Measurements from ENCODE around the gene LRRC51.

The LRRC51 gene

DNA sequence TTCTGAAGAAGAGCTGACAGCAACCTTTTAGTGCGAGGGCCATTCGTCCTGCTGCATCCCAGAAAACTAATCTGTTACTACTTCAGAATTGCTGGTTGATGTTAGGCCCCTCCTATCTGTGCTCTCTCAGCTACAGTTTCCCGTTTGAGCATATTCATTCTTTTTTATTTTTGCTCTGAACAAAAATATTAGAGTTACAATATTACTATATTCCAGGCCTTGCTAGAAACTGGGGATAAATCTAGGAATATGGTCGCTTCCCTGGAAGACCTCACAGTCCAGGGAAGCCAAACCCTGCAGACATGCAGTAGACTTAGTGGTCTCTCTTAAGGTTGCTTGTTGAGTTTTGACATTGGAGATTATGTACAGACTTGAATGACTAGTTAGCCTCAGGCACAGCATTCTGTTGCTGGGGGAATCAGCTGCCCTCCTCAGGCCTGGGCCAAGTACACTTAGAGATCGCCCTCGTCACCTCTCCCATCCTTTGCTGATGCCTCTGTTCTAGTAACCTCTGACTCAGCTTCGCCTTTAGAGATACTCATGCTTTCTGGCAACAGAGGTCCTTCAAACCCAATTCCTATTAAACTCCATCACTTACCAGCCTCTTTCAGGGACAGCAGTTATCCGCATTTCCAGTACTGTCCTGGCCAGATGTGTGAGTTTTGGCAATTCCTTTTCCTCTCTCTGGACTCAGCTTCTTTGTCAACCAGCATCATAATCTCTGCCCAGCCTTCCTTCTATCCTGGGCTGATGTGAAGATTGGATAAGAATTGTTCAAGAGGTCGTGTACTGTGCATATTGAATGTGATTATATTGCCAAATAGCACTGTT lies 32.5 kb downstream of the LRRC51 start:
- H3K9me3 ChIP-seq (ENCODE audit: low read length), result no peaks in the 10 kb centered on the region
- peak overlapping the region in 1 of 2 donors; percentile 63 for H3K4me3 ChIP-seq (ENCODE audit: low read depth in 1 of 2, low read length in 2 of 2)
- H3K36me3 ChIP-seq (ENCODE audit: insufficient read depth, low read length), result peaks cover 21% of the 10 kb centered on the region
- H3K4me1 ChIP-seq (ENCODE audit: insufficient read depth, low read length), result peaks cover 12% of the 10 kb centered on the region
- H3K27ac ChIP-seq (ENCODE audit: low read depth, low read length), result peak overlapping the region; percentile 91
- peak overlapping the region; percentile 88 for H3K9ac ChIP-seq (ENCODE audit: low read length)
- no peaks in the 10 kb centered on the region for H3K27me3 ChIP-seq (ENCODE audit: control insufficient read depth in 1 of 2, insufficient read depth in 2 of 2, low read length in 2 of 2)

- Histone ChIP-seq H3K36me3 (ENCODE audit: insufficient read depth, low read length) (peaks cover 16% of the 10 kb centered on the region), H3K9ac (ENCODE audit: low read length) (no peak overlapping the region), H3K4me3 (ENCODE audit: low read depth in 1 of 2, low read length in 2 of 2) (no peak overlapping the region), H3K4me1 (ENCODE audit: insufficient read depth, low read length) (peaks cover 12% of the 10 kb centered on the region), H3K9me3 (ENCODE audit: low read length) (no peaks in the 10 kb centered on the region), H3K27me3 (ENCODE audit: control insufficient read depth in 1 of 2, insufficient read depth in 2 of 2, low read length in 2 of 2) (no peaks in the 10 kb centered on the region), H3K27ac (ENCODE audit: low read depth, low read length) (no peak overlapping the region)
Measured at GRCh38 chr11:72114570-72114969, 33.9 kb downstream of the LRRC51 start.

- H3K9ac ChIP-seq (ENCODE audit: low read length), result no peak overlapping the region
- H3K4me1 ChIP-seq (ENCODE audit: insufficient read depth, low read length), result peaks cover 9% of the 10 kb centered on the region
- H3K27ac ChIP-seq (ENCODE audit: low read depth, low read length), result no peak overlapping the region
- H3K27me3 ChIP-seq (ENCODE audit: control insufficient read depth in 1 of 2, insufficient read depth in 2 of 2, low read length in 2 of 2), result no peaks in the 10 kb centered on the region
- no peak overlapping the region for H3K4me3 ChIP-seq (ENCODE audit: low read depth in 1 of 2, low read length in 2 of 2)
- H3K36me3 ChIP-seq (ENCODE audit: insufficient read depth, low read length), result no peaks in the 10 kb centered on the region
- no peaks in the 10 kb centered on the region for H3K9me3 ChIP-seq (ENCODE audit: low read length)
Measured at GRCh38 chr11:72116019-72116755, 35.5 kb downstream of the LRRC51 start.

DNA sequence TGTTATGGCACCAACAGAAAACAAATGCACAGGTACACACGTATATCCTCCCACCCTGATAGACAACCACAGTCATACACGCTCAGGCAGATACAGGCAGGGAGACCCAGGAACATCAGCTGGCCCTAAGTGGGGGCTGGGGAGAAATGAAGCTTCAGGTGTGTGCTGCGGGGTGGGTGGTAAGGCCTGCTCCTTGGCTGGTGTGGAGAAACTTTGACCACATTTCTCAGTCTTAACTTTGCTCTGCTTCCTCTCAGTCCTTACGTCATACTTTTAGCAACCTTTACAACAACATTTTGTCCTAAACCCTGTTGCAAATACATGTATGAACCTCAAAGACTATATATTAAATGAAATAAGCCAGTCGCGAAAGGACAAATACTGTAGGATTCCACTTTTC lies 38.5 kb downstream of the LRRC51 start:
- Histone ChIP-seq H3K27me3 (ENCODE audit: control insufficient read depth in 1 of 2, insufficient read depth in 2 of 2, low read length in 2 of 2) (no peaks in the 10 kb centered on the region), H3K4me1 (ENCODE audit: insufficient read depth, low read length) (no peaks in the 10 kb centered on the region), H3K9me3 (ENCODE audit: low read length) (no peaks in the 10 kb centered on the region), H3K9ac (ENCODE audit: low read length) (no peak overlapping the region), H3K27ac (ENCODE audit: low read depth, low read length) (no peak overlapping the region), H3K4me3 (ENCODE audit: low read depth in 1 of 2, low read length in 2 of 2) (no peak overlapping the region), H3K36me3 (ENCODE audit: insufficient read depth, low read length) (no peaks in the 10 kb centered on the region)

- Histone ChIP-seq H3K27me3 (ENCODE audit: control insufficient read depth in 1 of 2, insufficient read depth in 2 of 2, low read length in 2 of 2) (no peaks in the 10 kb centered on the region), H3K9ac (ENCODE audit: low read length) (no peak overlapping the region), H3K36me3 (ENCODE audit: insufficient read depth, low read length) (no peaks in the 10 kb centered on the region), H3K4me3 (ENCODE audit: low read depth in 1 of 2, low read length in 2 of 2) (no peak overlapping the region), H3K9me3 (ENCODE audit: low read length) (no peaks in the 10 kb centered on the region), H3K27ac (ENCODE audit: low read depth, low read length) (no peak overlapping the region), H3K4me1 (ENCODE audit: insufficient read depth, low read length) (no peaks in the 10 kb centered on the region)
Measured at GRCh38 chr11:72120930-72121329, 40.3 kb downstream of the LRRC51 start.

GRCh38 chr11:72122607-72123006 lies 42.0 kb downstream of the LRRC51 start:
- H3K9ac ChIP-seq (ENCODE audit: low read length), result no peak overlapping the region
- no peaks in the 10 kb centered on the region for H3K36me3 ChIP-seq (ENCODE audit: insufficient read depth, low read length)
- H3K9me3 ChIP-seq (ENCODE audit: low read length), result no peaks in the 10 kb centered on the region
- H3K27ac ChIP-seq (ENCODE audit: low read depth, low read length), result no peak overlapping the region
- no peaks in the 10 kb centered on the region for H3K27me3 ChIP-seq (ENCODE audit: control insufficient read depth in 1 of 2, insufficient read depth in 2 of 2, low read length in 2 of 2)
- H3K4me1 ChIP-seq (ENCODE audit: insufficient read depth, low read length), result no peaks in the 10 kb centered on the region
- H3K4me3 ChIP-seq (ENCODE audit: low read depth in 1 of 2, low read length in 2 of 2), result no peak overlapping the region

- no peaks in the 10 kb centered on the region for H3K27me3 ChIP-seq (ENCODE audit: control insufficient read depth in 1 of 2, insufficient read depth in 2 of 2, low read length in 2 of 2)
- no peaks in the 10 kb centered on the region for H3K4me1 ChIP-seq (ENCODE audit: insufficient read depth, low read length)
- H3K4me3 ChIP-seq (ENCODE audit: low read depth in 1 of 2, low read length in 2 of 2), result no peak overlapping the region
- H3K9me3 ChIP-seq (ENCODE audit: low read length), result no peaks in the 10 kb centered on the region
- no peaks in the 10 kb centered on the region for H3K36me3 ChIP-seq (ENCODE audit: insufficient read depth, low read length)
- H3K27ac ChIP-seq (ENCODE audit: low read depth, low read length), result no peak overlapping the region
- no peak overlapping the region for H3K9ac ChIP-seq (ENCODE audit: low read length)
Measured at GRCh38 chr11:72123117-72123653, 42.5 kb downstream of the LRRC51 start.

- H3K27me3 ChIP-seq (ENCODE audit: control insufficient read depth in 1 of 2, insufficient read depth in 2 of 2, low read length in 2 of 2), result peaks cover 0 to 2% of the 10 kb centered on the region in 2 donors
- H3K27ac ChIP-seq (ENCODE audit: low read depth, low read length), result no peak overlapping the region
- H3K4me1 ChIP-seq (ENCODE audit: insufficient read depth, low read length), result no peaks in the 10 kb centered on the region
- no peaks in the 10 kb centered on the region for H3K36me3 ChIP-seq (ENCODE audit: insufficient read depth, low read length)
- H3K9me3 ChIP-seq (ENCODE audit: low read length), result no peaks in the 10 kb centered on the region
- H3K9ac ChIP-seq (ENCODE audit: low read length), result no peak overlapping the region
- no peak overlapping the region for H3K4me3 ChIP-seq (ENCODE audit: low read depth in 1 of 2, low read length in 2 of 2)
Measured at GRCh38 chr11:72124046-72124445, 43.4 kb downstream of the LRRC51 start.

DNA sequence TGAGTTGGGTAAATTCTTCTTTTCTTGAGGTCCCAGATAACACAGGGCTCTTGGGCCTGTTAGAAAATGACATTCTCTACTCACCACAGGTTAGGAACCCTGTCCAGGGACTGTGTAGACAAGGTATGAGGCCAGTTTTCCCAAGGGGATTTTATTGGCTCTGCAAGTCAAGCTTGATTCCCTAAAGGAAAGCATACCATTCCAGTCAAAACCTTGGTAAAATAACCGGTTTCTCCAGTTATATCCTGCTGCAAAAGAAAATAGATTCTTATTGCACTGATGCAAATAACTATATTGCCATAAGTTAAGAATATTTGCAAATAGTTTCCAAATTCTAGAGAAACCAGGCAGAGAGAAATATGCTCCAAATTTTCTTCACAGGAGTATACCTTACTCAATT lies 45.3 kb downstream of the LRRC51 start:
- Histone ChIP-seq H3K4me1 (ENCODE audit: insufficient read depth, low read length) (no peaks in the 10 kb centered on the region), H3K27me3 (ENCODE audit: control insufficient read depth in 1 of 2, insufficient read depth in 2 of 2, low read length in 2 of 2) (peaks cover 0 to 3% of the 10 kb centered on the region in 2 donors), H3K9ac (ENCODE audit: low read length) (no peak overlapping the region), H3K9me3 (ENCODE audit: low read length) (no peaks in the 10 kb centered on the region), H3K27ac (ENCODE audit: low read depth, low read length) (no peak overlapping the region), H3K4me3 (ENCODE audit: low read depth in 1 of 2, low read length in 2 of 2) (no peak overlapping the region), H3K36me3 (ENCODE audit: insufficient read depth, low read length) (no peaks in the 10 kb centered on the region)

DNA sequence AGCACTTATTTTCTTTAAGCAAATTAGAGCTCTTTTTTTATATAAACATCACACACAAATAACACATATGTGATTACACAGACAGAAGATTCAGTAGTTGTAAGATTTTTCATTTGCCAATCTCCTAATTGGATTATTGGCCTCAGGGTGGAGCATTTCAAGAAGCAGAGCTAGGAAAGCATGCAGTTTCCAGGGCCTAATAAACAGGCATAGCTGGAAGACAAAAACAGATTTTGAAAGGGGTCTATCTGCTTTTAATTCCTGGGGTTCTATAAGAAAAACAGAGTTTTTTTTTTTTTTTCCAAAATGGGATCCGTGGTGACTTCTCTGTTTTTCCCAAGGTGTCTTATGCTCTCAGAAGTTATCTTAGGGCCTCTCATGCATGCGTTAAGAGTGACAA lies 47.3 kb downstream of the LRRC51 start:
- H3K4me1 ChIP-seq (ENCODE audit: insufficient read depth, low read length), result no peaks in the 10 kb centered on the region
- H3K9ac ChIP-seq (ENCODE audit: low read length), result no peak overlapping the region
- no peak overlapping the region for H3K4me3 ChIP-seq (ENCODE audit: low read depth in 1 of 2, low read length in 2 of 2)
- H3K9me3 ChIP-seq (ENCODE audit: low read length), result no peaks in the 10 kb centered on the region
- no peak overlapping the region for H3K27ac ChIP-seq (ENCODE audit: low read depth, low read length)
- H3K36me3 ChIP-seq (ENCODE audit: insufficient read depth, low read length), result no peaks in the 10 kb centered on the region
- H3K27me3 ChIP-seq (ENCODE audit: control insufficient read depth in 1 of 2, insufficient read depth in 2 of 2, low read length in 2 of 2), result peaks cover 0 to 3% of the 10 kb centered on the region in 2 donors

- H3K27ac ChIP-seq (ENCODE audit: low read depth, low read length), result no peak overlapping the region
- peaks cover 0 to 3% of the 10 kb centered on the region in 2 donors for H3K27me3 ChIP-seq (ENCODE audit: control insufficient read depth in 1 of 2, insufficient read depth in 2 of 2, low read length in 2 of 2)
- H3K4me1 ChIP-seq (ENCODE audit: insufficient read depth, low read length), result no peaks in the 10 kb centered on the region
- H3K36me3 ChIP-seq (ENCODE audit: insufficient read depth, low read length), result no peaks in the 10 kb centered on the region
- no peak overlapping the region for H3K4me3 ChIP-seq (ENCODE audit: low read depth in 1 of 2, low read length in 2 of 2)
- H3K9ac ChIP-seq (ENCODE audit: low read length), result no peak overlapping the region
- H3K9me3 ChIP-seq (ENCODE audit: low read length), result no peaks in the 10 kb centered on the region
Measured at GRCh38 chr11:72129381-72129780, 48.7 kb downstream of the LRRC51 start.
